Thoracic aorta (tissue), 2 donors: Measurements from ENCODE around the gene STPG3. TPM values are rescaled to one million over a fixed set of nuclear protein-coding genes. Genes with fewer than 3 reads are reported as not detected.
A peak's percentile ranks its signal among the peaks of the same experiment; 100 is the strongest.

Experiments used
- ATAC-seq: fragments of 150-250 bp; one replicate; pipeline ENCODE4 v1.8.0; 2017; ENCODE audit warnings: low read depth; ENCODE audit not compliant: insufficient number of reproducible peaks, low FRiP score
- DNase-seq: peaks from one replicate; pipeline ENCODE4 v3.0.0-alpha.2; 2020; ENCODE audit warnings: low spot score
- H3K27ac ChIP-seq, 2 donors: fragments of 200-600 bp; sonication (generic); 1 replicate in 1 of 2; 2 replicates in 1 of 2; pipeline ENCODE4 v1.5.1; 2016; ENCODE audit warnings: mild to moderate bottlenecking in 2 of 2, moderate library complexity in 2 of 2
- H3K27me3 ChIP-seq: fragments of 200-600 bp; sonication (generic); replicated peaks from 2 replicates; pipeline ENCODE4 v1.6.0; 2016; ENCODE audit warnings: mild to moderate bottlenecking; ENCODE audit not compliant: insufficient read depth
- H3K36me3 ChIP-seq: fragments of 200-600 bp; sonication (generic); one replicate; pipeline ENCODE4 v1.5.1; 2016
- H3K4me1 ChIP-seq, 2 donors: fragments of 200-600 bp; sonication (generic); 1 replicate in 1 of 2; 2 replicates in 1 of 2; pipeline versions ENCODE4 v1.5.1 to v1.6.0; 2016; ENCODE audit warnings: low read depth in 2 of 2, mild to moderate bottlenecking in 1 of 2; ENCODE audit not compliant: control insufficient read depth in 1 of 2
- H3K4me3 ChIP-seq: fragments of 200-600 bp; sonication (generic); 2 replicates; pipeline ENCODE4 v1.5.1; 2016; ENCODE audit warnings: mild to moderate bottlenecking
- H3K9me3 ChIP-seq: fragments of 200-600 bp; sonication (generic); 2 replicates; pipeline ENCODE4 v1.5.1; 2016
- CTCF ChIP-seq: fragments of 200-600 bp; sonication (generic); IDR thresholded peaks from one replicate; pipeline ENCODE4 v1.5.1; 2019; ENCODE audit warnings: antibody characterized with exemption
- total RNA-seq, 2 donors: library from RNA; depleted of rRNA; stranded (reverse); fragments of >200 nt; gene quantifications; one replicate each; pipeline versions ENCODE4 v1.1.0 to v1.2.3, GENCODE V29; 2016

The STPG3 gene
- total RNA-seq, 2 donors from 2014 or later = not detected

GRCh38 chr9:137226338-137227053 is 24.6 kb upstream of the STPG3 start:
- H3K36me3 ChIP-seq = no peaks in the 10 kb centered on the region
- no peak for ATAC-seq
- no peaks in the 10 kb centered on the region for H3K9me3 ChIP-seq
- no peak for TF ChIP-seq CTCF
- DNase-seq = no peak
- H3K27me3 ChIP-seq = no peaks in the 10 kb centered on the region
- H3K4me3 ChIP-seq = no peak overlapping the region
- H3K27ac ChIP-seq = no peak overlapping the region
- H3K4me1 ChIP-seq = peaks cover 7 to 18% of the 10 kb centered on the region in 2 donors

DNA sequence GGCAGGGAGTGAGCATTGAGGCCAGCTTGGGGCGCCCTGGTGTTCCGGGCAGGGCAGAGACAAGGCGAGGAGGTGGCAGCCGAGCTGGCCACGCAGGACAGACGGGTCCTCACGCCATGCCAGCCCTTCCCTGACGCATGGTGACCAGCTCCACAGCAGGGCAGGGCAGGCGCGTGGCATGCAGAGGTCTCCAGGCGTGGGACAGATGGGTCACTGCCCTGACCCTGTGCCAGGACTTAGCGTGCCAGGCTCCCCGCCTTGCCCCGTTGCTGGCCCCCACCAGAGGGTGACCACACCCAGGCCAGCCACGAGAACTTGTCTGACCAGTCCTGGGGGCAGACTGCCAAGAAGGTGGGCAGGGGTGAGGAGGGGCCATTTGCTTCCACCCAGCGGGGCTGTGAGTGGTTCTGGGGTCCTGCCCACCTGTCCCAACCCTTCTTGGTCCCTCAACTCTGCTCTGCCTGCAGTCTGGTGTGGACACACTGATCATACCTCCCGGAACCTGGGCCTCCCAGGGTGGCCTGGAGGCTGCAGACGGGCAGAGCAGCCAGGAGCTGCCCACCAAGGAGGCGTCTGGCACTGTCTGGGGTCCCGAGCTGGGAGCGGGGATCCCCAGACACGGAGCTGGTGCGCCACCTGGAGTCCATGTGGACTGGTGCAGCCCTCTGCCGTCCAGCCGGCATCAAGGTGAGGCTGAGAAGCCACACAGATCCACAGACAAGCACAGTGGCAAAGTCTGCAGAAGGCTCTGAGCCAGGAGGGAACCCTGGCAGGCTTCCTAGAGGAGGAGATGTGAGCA is 23.8 kb upstream of the STPG3 start, which contains the start of gene RNF224:
TSS of gene RNF224 (plus strand) at position 449 of the 799 bp plus-strand sequence. CDS start 834 bp downstream, outside the sequence.
- Histone ChIP-seq H3K4me3 (no peak within 1 kb of the TSS), H3K27me3 (no peaks in the 10 kb centered on the region)

DNA sequence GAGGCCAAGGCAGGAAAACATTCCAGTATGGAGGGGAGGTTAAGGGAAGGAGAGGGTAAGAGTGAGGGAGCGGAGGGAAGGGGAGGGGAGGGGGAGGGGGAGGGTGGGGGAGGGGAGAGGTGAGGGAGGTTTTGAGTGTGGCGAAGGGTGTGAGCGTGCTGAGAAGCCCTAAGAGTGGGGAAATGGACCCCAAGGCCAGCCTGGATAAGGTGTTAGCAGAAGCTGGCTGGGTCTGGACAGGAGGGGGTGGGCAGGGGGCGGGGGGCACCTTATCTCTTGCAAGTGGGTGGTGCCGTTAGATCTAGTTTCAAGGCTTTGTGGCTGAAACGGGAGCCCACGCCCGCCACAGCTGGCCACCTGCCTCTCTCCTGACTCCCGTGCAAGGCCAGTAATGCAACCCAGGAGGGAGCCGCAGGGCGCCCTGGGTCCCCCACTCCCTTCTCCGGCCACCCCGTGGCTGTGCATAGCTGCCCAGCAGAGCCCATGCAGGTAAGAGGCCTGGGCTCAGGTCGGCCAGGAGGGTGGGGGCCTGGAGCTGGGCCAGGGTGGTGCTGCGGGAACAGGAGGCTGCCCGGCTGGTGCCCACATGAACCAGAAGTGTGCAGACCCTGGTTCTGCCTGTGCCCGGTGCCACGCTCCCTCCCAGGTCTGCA is 23.1 kb upstream of the STPG3 start:
- no peak for TF ChIP-seq CTCF
- H3K27ac ChIP-seq = no peak overlapping the region
- DNase-seq (no peak), ATAC-seq (no peak)
- H3K4me1 ChIP-seq = peaks cover under 1 to 8% of the 10 kb centered on the region in 2 donors
- H3K27me3 ChIP-seq = no peaks in the 10 kb centered on the region
- no peaks in the 10 kb centered on the region for H3K36me3 ChIP-seq
- H3K4me3 ChIP-seq = no peak overlapping the region
- no peaks in the 10 kb centered on the region for H3K9me3 ChIP-seq

More for the DNA sequence above, 23.8 kb upstream of the STPG3 start, which contains the start of gene RNF224:
- ATAC-seq = no peak
- no peak for DNase-seq
- TF ChIP-seq CTCF = peak; percentile 82
- Histone ChIP-seq H3K27ac (no peak within 1 kb of the TSS), H3K9me3 (no peaks in the 10 kb centered on the region), H3K36me3 (no peaks in the 10 kb centered on the region), H3K4me1 (peaks cover 7 to 15% of the 10 kb centered on the region in 2 donors)

- Histone ChIP-seq H3K4me3 (no peak overlapping the region), H3K27ac (no peak overlapping the region), H3K27me3 (no peaks in the 10 kb centered on the region), H3K4me1 (peaks cover 0 to 7% of the 10 kb centered on the region in 2 donors), H3K9me3 (no peaks in the 10 kb centered on the region), H3K36me3 (no peaks in the 10 kb centered on the region)
- no peak for TF ChIP-seq CTCF
- DNase-seq = no peak
- no peak for ATAC-seq
Measured at GRCh38 chr9:137228506-137228967, 22.5 kb upstream of the STPG3 start.
